Lower leg skin (tissue), 4 donors: ENCODE measurements around the gene GPR132. TPM values are rescaled to one million over a fixed set of nuclear protein-coding genes. Genes with fewer than 3 reads are reported as not detected.
A peak's percentile ranks its signal among the peaks of the same experiment; 100 is the strongest.

Experiments
- DNase-seq, 2 donors: peaks; one replicate each; pipeline ENCODE4 v3.0.0-alpha.2; 2019; ENCODE audit warnings: low spot score in 2 of 2
- H3K4me3 ChIP-seq: fragments of 200-600 bp; sonication (generic); 2 replicates; pipeline ENCODE4 v1.5.1; 2017; ENCODE audit warnings: mild to moderate bottlenecking, low read depth; ENCODE audit not compliant: poor library complexity, severe bottlenecking
- POLR2A ChIP-seq, 2 donors: fragments of 450-650 bp; IDR thresholded peaks; one replicate each; pipeline ENCODE4 v1.6.1; 2016 to 2017; ENCODE audit warnings: antibody characterized with exemption in 2 of 2, mild to moderate bottlenecking in 1 of 2, moderate library complexity in 1 of 2
- WGBS, 2 donors: methylation state at CpG; one replicate each; pipeline ENCODE4 v1.1.5; 2018; 5-methylcytosine and 5-hydroxymethylcytosine counted together
- intact Hi-C: fragments of 100-400 bp; cut with DNase I; formaldehyde crosslinking; loops from one replicate; pipeline ENCODE4 v1.15.0; 2023; ENCODE audit warnings: low total_unique reads
- total RNA-seq, 4 donors: library from RNA; depleted of rRNA; stranded (reverse); fragments of >200 nt; gene quantifications; one replicate each; pipeline ENCODE4 v1.1.0, GENCODE V29; 2016
- TF ChIP-seq, protein P1 (sequence below), 3 donors: fragments of 450-650 bp; IDR thresholded peaks; one replicate each; pipeline ENCODE4 v1.5.1; 2016; ENCODE audit warnings: antibody characterized with exemption in 3 of 3, mild to moderate bottlenecking in 3 of 3, moderate library complexity in 2 of 3

The GPR132 gene
- total RNA-seq, 4 donors from 2014 or later, result 0.84 to 1.3 (median 1.1) TPM

DNA sequence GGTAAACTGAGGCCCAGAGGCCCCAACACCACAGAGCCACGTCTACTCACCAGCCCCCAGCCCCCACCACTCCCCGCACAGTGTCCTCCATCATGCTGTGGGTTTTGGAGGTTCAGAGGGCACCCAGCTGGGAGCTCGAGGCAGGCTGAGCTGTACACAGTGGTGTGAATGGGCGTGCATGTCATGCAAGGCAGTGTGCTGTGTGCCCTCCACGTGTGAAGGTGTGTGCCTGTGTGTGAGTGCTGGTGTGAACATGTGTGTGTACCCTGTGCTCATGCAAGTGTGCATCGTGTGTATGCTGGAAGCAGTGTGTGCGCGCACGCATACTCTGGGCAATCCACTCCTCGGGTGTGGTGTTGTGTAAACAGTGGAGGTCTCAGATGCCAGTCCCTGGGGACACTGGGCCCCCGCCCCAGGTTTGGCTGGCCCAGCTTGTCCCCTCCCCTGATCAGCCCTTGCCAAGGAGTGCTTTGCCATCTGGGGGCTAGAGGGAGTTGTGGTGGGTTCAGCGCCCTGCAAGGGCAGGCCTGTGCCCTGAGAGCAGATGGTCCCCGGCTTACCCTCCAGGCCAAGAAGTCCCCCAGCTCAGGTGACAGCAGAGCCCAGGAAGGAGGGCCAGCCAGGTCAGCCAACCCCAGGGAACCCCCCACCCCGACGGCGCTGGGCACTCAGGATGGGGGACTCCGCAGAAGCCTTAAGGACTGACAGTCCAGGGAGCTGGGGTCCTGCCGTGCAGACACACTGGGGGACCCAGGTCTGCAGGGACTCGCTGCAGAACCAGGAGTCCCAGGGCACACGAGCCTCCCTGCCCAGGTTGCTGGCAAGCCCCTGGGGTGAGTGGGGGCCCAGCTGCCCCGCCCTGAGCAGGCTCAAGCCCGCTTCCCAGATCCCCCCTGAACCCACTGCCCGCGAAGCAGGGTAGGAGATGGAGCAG, 23.8 kb upstream of the GPR132 start:
- no peak overlapping the region for H3K4me3 ChIP-seq
- DNase-seq, result no peak
- TF ChIP-seq, protein P1, sequence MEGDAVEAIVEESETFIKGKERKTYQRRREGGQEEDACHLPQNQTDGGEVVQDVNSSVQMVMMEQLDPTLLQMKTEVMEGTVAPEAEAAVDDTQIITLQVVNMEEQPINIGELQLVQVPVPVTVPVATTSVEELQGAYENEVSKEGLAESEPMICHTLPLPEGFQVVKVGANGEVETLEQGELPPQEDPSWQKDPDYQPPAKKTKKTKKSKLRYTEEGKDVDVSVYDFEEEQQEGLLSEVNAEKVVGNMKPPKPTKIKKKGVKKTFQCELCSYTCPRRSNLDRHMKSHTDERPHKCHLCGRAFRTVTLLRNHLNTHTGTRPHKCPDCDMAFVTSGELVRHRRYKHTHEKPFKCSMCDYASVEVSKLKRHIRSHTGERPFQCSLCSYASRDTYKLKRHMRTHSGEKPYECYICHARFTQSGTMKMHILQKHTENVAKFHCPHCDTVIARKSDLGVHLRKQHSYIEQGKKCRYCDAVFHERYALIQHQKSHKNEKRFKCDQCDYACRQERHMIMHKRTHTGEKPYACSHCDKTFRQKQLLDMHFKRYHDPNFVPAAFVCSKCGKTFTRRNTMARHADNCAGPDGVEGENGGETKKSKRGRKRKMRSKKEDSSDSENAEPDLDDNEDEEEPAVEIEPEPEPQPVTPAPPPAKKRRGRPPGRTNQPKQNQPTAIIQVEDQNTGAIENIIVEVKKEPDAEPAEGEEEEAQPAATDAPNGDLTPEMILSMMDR (IDR thresholded peaks at IDR 0.05), result no peak
- TF ChIP-seq POLR2A (IDR thresholded peaks at IDR 0.05), result no peak
- intact Hi-C loops, result no loop called here
- WGBS, 2 donors, result 64 to 76% methylated on average over 15 to 20 of the region's 24 CpGs

DNA sequence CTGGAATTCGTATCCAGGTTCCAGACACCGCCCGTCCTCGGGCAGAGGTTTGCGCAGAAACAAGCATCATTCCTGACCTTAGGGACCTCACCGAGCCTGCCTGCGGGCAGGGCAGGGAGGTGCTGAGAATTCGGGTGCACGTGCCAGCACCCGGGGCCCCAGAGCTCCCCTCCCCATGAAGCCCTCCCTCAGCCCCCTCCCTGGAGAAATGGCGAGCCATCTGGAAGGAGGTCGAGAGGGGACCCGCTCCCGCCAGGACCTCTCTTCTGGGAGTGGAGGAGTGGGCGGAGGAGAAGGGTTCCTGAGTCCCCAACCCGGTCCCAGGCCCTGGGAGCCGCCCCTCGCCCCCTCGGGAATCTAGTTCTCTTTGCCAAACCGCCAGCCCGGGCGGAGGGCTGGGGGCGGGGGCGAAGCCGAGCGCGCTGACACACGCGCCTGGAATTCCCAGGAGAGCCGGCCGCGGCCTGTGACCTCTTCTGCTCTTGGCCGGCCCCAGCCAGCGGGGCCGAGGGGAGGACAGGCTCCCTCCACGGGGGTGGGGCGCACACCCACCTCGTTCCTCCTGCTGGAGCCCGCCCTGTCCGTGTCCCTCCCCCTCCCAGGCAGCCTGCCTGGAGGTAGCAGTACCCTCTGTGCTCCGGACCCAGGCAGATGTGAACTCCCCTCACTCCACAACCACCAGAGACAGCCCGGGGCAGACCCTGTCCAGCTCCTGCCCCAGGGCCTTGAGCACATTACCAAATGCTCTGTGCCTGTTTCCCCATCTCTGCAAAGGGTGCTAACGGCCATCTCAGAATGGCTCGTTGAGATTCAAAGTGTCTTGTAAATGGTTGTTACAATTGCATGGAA, 23.0 kb upstream of the GPR132 start:
- intact Hi-C loops, result no loop called here
- 4 to 7% methylated on average over 13 to 28 of the region's 44 CpGs for WGBS, 2 donors
- DNase-seq, result peak in 1 of 2 donors; percentile 89
- TF ChIP-seq POLR2A (IDR thresholded peaks at IDR 0.05), result no peak
- TF ChIP-seq, protein P1 (IDR thresholded peaks at IDR 0.05), result no peak
- H3K4me3 ChIP-seq, result no peak overlapping the region

DNA sequence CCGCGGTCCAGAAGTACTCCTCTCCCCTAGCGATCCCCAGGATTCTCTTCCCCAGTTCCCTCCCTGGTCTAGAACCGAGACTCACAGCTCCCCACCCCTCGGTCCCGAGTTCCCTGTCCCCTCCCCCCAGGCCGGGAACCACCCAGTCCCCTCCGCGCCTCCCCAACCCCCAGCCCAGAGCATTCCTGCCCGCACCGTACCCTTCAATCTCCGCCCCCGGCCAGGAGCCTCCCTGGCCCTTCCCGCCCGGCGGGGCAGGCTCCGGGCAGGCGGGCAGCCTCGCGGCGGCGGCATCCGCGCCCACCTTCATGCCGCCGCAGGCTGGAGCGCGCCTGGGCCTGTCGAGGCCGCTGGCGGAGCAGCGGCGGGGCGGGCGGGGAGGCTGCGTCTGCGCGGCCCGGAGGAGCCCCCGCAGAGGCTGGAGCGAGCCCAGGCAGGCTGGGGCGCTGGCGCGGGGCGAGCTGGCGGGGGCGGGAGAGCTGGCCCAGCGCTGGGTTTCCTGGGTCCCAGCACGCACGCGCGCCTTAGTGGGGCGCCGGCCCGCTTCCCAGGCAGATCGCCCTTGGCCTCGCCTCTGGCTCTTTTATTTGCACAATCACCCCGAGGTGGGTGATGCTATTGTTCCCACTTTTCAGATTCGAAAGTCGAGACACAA, 22.2 kb upstream of the GPR132 start:
- 1% methylated on average over 13 to 34 of the region's 60 CpGs for WGBS, 2 donors
- TF ChIP-seq, protein P1 (IDR thresholded peaks at IDR 0.05), result no peak
- TF ChIP-seq POLR2A (IDR thresholded peaks at IDR 0.05), result no peak
- H3K4me3 ChIP-seq, result peak overlapping the region; percentile 14
- intact Hi-C loops, result no loop called here
- DNase-seq, result no peak

DNA sequence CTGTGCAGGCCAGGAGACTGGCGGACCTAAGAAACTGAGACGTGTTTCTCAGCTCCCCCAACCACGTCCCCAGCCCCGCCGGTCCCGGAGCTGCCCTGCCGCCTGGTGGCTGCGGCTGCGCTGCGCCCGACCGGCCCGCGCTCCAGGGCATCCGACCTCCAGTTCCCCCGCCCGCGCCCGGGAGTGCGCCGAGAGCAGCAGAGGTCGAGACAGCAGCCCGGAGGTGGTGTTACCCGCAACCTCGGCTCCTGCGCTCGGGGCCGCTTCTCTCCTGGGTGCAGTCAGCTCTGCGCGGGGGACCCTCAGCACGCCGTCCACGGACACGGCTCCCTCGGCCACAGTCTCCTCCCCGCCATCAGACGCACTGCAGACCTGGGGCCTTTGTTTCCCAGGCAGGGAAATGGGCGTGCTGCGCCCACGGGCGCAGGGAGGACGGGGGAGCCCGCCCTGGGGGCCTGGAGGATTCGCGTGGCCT, 21.6 kb upstream of the GPR132 start:
- TF ChIP-seq, protein P1 (IDR thresholded peaks at IDR 0.05), result peak in 1 of 3 donors; percentile 58
- TF ChIP-seq POLR2A (IDR thresholded peaks at IDR 0.05), result no peak
- peak in 1 of 2 donors; percentile 93 for DNase-seq
- intact Hi-C loops, result no loop called here
- peak overlapping the region; percentile 14 for H3K4me3 ChIP-seq
- 0 to 1% methylated on average over 7 to 40 of the region's 45 CpGs for WGBS, 2 donors

DNA sequence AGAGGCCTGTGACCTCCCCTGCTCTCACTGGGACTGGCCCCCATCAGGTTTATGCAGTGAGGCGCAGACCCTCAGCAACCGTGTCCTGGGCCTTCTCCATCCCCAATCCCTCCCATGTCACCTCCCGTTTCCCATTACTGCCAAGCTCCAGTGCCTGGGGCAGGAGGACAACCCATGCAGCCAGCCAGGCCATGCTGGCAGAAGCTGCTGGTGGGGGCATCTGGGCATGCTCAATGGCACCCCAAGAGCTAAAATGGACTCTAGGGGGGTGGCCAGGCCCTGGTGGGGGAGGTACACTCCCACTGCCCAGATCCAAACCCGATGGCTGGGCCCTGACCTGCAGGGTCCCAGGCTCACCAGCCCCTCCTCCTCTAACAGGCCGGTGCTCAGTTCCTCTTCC, 20.5 kb upstream of the GPR132 start:
- WGBS, 2 donors, result 62 to 67% methylated on average over 5 of the region's 5 CpGs
- intact Hi-C loops, result no loop called here
- DNase-seq, result no peak

More for the DNA sequence above, 20.5 kb upstream of the GPR132 start:
- H3K4me3 ChIP-seq, result no peak overlapping the region
- TF ChIP-seq POLR2A (IDR thresholded peaks at IDR 0.05), result no peak
- TF ChIP-seq, protein P1 (IDR thresholded peaks at IDR 0.05), result no peak
